Left colon (tissue), 2 donors: ENCODE results near the gene NCOA6. TPM values are rescaled to one million over a fixed set of nuclear protein-coding genes. Genes with fewer than 3 reads are reported as not detected.
"Not testable (repeated sequence)": the region's sequence is repeated elsewhere in the genome, so short reads cannot be mapped to it uniquely, and the experiment has no call there.

Experiments
- ATAC-seq: fragments of 200-7000 bp; cut with Tn5 transposase; one replicate; pipeline ENCODE4 v1.9.1; 2020; ENCODE audit warnings: mild to moderate bottlenecking, moderate library complexity
- DNase-seq, 2 donors: peaks; one replicate each; pipeline ENCODE4 v3.0.0-alpha.2; 2020
- intact Hi-C, 2 donors: fragments of 100-400 bp; cut with DNase I in 1 of 2; cut with micrococcal nuclease in 1 of 2; formaldehyde crosslinking; loops; one replicate each; pipeline versions ENCODE4 v1.11.2 to v1.14.0; 2022; cut with DNase I, micrococcal nuclease
- total RNA-seq, 2 donors: library from RNA; stranded (reverse); fragmentation: NEBNext Ultra II Directional; extraction: Animal tissue kit (Norgen Biotek cat#: 25700); gene quantifications; one replicate each; pipeline ENCODE4 v1.2.1, GENCODE V29; 2021
- donor health status: DM: no; HTN: no; CAD: no.
- donor health status: DM: yes; HTN: yes; CAD: no.

NCOA6 gene
- total RNA-seq, 2 donors from 2014 or later, result 36.1 to 40.0 TPM

DNA sequence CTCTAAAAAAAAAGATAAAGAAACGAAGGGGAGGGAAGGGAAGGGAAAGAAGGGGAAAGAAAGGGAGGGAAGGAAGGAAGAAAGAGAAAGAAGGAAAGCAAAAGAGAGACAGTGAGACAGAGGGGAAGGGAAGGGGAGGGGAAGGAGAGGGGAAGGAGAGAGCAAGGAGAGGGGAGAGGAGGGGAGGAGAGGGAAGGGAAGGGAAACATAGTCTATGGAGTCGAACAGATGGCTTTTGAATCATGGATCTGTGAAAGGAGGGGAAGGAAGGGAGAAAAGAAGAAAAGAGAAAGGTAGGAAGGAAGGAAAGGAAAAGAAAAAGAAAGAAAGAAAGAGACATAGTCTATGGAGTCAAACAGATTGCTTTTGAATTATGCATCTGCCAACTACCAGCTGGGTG lies 16.7 kb upstream of the NCOA6 start:
- DNase-seq (no peak), ATAC-seq (no peak)
- intact Hi-C loops, result no loop called here

DNA sequence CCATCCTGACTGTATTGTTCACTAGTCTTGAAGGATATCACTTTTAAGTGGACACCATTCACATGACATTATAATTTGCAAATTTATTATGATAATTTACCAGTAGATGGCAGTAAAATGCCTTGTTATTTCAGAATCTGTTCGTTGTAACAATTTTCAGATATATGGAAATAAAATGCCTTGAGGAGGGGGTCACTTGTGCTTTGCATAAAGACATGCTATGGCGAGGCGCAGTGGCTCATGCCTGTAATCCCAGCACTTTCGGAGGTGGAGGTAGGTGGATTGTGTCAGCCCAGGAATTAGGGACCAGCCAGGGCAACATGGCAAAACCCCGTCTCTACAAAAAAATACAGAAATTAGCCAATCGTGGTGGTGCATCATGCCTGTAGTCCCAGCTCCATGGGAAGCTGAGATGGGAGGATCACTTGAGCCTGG lies 9.0 kb upstream of the NCOA6 start:
- intact Hi-C loops, result no loop called here
- ATAC-seq (peak; percentile 60), DNase-seq (no peak)

DNA sequence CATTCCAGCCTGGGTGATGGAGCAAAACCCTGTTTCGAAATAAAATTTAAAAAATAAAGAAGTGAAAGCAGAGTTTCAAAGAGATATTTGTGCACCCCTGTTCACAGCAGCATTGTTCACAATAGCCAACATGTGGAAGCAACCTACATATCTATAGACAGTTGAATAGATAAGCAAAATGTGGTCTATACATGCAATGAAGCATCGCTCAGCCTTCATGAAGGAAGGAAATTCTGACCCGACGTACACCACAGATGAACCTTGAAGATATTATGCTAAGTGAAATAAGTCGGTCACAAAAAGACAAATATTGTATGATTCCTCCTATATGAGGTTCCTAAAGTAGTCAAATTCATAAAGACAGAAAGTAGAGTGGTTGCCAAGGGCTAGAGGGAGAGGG lies 6.5 kb upstream of the NCOA6 start:
- intact Hi-C loops, result no loop called here

DNA sequence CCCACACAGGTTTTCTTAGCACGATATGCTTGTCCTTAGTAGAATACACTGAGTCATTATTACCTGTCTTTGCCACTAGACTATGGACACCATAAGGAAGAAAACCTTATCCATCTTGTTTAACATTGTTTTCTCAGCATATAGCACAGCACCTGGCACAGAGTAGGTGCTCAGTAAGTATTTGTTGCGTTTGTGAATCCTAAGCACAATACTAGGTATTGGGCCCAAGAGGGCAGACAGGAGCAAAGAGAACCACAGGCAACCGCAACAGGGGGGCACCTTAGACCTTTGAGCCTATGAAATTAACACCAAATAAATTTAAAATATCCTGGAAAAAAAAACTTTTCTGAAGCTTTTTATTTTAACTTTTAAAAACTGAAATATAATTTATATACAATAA lies 3.7 kb upstream of the NCOA6 start:
- DNase-seq (no peak), ATAC-seq (no peak)
- intact Hi-C loops, result no loop called here

More for the DNA sequence above, 6.5 kb upstream of the NCOA6 start:
- ATAC-seq (no peak), DNase-seq (no peak)

DNA sequence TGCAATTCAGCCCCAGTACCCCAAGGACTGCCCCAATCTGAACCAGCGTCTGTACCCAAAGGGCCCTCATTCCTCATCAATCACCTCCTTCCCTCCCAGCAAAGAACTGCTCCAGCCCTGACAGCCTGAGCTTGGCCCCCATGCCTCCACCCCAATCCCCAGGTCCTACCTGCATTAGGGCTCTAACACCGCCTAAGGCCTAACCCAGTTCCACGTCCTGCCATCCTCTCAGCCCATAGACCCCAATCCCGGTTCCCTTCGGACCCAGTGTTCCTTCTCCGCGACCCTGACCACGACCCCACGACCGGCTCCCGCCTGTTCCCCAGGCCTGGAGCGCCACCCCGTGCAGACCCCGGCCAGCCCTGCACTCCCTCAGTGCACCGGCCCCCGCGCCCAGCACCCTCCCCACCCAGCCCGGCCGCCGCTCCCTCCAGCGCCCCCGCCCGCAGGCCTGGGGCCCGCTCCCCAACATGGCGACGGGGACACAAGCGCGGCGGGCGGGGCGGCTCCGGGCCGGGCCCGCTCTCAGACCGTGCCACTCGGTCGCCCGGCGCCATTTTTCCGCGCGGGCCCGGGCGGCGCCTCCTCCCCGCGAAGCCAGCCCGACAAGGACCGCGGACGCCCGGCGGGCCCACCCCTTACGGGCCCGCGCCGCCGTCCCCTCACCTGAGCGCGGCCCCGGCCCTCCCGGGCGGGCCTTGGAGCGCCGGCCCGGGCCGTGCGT lies 483 bp downstream of the NCOA6 start:
- DNase-seq (peak; percentile 50 to 76), ATAC-seq (peak; percentile 72)
- intact Hi-C loops, result no loop called here

DNA sequence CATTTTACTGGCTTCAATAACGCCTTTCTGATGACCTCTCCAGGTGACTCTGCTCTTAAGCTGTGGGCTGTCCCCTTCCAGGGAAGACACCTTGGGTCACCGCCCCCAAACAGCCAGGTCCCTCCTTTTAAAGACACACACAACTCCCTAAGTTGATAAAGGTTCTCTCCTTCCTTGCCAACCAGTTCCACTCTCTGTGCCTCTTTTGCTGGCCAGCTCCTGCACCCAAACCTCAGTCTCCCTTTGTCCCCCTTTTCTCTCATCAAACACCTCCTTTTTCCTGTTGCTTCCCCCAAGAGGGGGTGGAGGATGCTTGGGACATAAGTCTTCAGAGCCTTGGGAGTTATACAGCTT lies 1.0 kb downstream of the NCOA6 start:
- ATAC-seq (peak; percentile 87), DNase-seq (peak; percentile 85 to 90)
- intact Hi-C loops, result no loop called here

DNA sequence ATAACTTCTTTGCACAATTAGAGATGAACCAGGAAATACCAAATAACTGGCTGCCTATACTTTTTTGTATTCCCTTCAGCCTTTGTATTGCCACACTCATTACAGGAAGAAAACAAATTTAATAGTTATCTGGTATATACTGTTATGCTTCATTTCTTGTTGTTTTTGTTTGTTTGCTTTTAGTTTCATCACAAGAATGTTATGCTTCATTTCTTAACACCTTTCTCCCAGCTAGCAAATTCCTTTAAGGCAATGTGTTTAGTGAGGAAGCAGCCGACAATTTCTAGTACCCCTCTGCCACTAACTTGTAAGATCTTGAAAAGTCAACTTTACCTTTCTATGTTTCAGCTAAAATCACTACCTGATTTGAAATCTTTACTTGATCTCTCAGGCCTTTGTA lies 1.4 kb downstream of the NCOA6 start:
- no peak for ATAC-seq
- no peak for DNase-seq
- intact Hi-C loops, result no loop called here

DNA sequence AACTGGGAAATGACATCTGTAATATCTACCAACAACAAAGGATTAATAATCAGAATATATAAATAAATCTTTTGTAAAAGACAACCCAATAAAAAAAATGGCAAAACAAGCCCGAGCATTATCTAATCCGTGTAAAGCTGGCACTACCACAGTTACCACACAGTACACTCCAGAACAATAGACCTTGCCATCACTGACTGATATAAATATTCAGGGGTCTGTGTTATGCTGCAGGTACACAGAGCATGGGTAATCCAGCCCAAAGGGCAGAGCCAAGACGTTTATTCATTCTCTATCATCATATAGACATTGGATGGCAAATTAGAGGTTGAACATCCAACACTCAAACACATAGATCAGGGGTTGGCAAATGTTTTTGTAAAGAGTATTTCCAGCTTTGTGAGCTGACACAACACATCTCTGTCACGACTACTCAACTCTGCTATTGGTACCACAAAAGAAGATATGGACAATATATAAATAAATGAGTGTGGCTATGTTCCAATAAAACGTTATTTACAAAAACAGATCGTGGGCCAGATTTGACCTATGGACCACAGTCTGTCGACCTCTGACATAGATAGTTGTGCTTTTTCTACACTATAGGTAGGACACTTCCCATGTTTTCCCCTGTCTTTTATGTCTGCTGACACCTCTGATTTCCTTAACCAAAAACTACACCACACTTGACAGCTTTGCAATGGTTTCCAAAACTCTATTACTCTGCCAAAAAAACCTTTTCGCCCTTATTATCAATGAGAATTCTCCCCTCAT lies 4.5 kb downstream of the NCOA6 start:
- DNase-seq, result no peak
- intact Hi-C loops, result no loop called here
- no peak for ATAC-seq

DNA sequence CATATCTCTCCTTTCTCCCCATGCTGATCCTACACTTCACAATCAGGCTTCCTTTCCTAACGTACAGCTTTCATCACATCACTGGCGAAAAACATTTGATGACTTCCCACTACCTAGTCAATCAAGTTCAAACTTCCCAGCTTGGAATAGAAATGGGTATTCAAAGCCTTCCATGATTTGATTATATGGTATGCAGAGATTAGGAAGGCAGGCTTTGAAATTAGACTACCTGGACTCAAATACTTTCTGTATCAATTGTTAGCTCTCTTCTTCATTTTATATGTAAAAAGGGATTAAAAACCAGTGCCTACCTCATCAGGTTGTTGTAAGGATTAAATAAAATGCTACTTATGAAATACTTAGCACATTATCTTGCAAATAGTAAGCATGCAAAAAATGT lies 7.7 kb downstream of the NCOA6 start:
- ATAC-seq, result no peak
- intact Hi-C loops, result no loop called here
- no peak for DNase-seq

DNA sequence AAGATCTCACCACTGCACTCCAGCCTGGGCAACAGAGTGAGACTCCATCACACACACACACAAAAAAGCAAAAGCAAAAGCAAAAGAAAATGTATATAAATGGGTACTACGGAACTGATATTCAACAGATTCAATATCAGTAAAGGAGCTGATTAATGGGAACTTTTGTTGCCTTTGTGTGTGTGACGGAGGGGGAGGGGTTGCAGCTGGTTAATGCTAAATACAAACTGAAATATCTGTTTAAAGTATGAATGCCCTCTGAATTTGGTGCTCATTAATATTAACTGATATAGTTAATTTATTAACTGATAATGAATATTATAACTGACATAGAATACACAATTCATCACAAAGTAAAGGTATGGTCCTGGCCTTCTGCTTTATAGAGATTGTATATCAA lies 8.4 kb downstream of the NCOA6 start:
- DNase-seq, result no peak
- no peak for ATAC-seq
- intact Hi-C loops, result no loop called here

DNA sequence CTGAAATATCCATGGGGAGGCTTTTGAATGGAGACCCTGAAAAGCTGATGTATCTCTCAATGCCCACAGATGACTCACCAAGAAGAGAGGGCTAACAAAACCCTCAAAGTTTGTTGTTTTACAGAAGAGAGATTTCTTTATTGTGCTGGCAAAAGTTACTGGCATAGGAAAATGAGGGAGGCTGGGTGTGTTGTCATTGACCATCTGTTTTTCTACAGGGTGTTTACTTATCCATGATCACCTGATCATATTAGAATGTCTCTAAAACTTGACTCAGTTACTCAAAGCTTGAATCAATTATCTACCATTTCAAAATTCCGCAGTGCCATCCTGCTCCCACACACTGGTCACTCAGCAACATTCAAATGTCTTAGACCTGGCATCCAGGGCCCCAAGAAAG lies 9.8 kb downstream of the NCOA6 start:
- intact Hi-C loops, result no loop called here
- ATAC-seq, result no peak
- no peak for DNase-seq

DNA sequence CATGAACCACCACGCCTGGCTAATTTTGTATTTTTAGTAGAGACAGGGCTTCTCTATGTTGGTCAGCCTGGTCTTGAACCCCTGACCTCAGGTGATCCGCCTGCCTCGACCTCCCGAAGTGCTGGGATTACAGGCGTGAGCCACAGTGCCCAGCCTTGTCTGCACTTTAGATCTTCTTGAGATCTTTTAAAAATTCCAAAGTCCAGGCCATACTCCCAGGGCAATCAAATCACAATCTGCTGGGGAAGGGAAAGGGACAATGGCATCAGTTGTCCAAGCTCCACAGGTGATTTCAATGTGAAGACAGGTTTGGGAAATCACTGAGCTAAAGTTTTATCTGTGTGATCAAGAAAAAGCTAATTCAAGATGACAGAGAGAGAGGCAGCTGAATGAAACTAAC lies 16.9 kb downstream of the NCOA6 start:
- intact Hi-C loops, result no loop called here
- DNase-seq (no peak), ATAC-seq (peak; percentile 77)

DNA sequence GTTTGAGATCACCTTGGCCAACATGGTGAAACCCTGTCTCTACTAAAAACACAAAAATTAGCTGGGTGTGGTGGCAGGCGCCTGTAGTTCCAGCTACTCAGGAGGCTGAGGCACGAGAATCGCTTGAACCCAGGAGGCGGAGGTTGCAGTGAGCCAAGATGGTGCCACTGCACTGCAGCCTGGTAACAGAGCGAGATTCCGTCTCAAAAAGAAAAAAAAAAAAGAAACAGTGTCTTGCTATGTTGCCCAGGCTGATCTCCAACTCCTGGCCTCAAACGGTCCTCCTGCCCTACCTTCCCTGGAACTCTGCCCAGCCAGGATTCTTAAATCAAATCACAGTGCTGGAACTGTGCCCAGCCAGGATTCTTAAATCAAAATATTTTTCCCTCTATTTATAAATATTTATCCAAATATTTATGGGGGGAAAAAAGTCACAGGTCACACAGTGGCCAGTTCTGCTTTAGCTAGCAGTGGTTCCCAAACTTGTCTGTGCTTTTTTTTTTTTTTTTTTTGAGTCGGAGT lies 17.4 kb downstream of the NCOA6 start:
- ATAC-seq, intact Hi-C loops: not testable (repeated sequence)
- DNase-seq, result peak in 1 of 2 donors; percentile 21

DNA sequence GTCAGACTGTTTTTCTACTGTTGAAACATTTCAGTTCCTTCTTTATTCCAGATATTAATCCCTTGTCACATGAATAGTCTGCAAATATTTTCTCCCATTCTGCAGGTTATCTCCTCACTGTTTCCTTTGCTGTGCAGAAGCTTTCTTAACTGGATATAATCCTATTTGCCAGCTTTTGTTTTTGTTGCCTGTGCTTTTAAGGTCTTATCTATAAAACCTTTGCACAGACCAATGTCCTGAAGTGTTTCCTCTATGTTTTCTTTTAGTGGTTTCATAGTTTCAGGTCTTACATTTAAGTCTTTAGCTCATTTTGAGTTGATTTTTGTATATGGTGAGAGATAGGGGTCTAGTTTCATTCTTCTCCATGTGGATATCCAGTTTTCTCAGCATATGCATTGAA lies 19.2 kb downstream of the NCOA6 start:
- ATAC-seq, result no peak

DNA sequence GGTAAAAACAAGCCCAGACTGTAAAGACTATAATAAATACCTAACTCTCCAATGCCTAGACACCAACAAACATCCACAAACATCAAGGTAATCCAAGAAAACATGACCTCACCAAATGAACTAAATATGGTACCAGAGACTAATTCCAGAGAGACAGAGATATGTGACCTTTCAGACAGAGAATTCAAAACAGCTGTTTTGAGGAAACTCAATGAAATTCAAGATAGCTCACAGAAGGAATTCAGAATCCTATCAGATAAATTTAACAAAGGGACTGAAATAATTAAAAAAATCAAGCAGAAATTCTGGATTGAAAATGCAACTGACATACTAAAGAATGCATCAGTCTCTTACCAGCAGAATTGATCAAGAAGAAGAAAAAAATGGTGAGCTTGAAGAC lies 26.6 kb downstream of the NCOA6 start:
- ATAC-seq (no peak), DNase-seq (no peak)
- intact Hi-C loops, result no loop called here

More for the DNA sequence above, 19.2 kb downstream of the NCOA6 start:
- no peak for DNase-seq
- intact Hi-C loops, result no loop called here

DNA sequence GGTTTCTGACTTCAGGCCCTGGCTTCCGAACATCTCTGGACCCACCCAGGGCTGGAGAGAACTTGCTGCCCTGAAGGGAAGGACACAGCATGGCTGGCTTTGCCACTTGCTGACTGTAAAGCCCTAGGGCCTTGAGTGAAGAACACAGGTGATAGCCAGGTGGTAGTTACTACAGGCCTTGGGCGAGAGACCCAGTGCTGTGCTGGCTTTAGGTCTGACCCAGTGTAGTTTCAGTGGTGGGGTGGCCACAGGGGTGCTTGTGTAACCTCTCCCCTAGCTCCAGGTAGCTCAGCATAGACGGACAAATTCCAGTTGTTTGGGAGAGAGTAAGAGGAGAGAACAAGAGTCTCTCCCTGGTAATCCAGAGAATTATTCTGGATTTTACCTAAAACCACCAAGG lies 27.1 kb downstream of the NCOA6 start:
- no peak for ATAC-seq
- intact Hi-C loops, result no loop called here
- no peak for DNase-seq

DNA sequence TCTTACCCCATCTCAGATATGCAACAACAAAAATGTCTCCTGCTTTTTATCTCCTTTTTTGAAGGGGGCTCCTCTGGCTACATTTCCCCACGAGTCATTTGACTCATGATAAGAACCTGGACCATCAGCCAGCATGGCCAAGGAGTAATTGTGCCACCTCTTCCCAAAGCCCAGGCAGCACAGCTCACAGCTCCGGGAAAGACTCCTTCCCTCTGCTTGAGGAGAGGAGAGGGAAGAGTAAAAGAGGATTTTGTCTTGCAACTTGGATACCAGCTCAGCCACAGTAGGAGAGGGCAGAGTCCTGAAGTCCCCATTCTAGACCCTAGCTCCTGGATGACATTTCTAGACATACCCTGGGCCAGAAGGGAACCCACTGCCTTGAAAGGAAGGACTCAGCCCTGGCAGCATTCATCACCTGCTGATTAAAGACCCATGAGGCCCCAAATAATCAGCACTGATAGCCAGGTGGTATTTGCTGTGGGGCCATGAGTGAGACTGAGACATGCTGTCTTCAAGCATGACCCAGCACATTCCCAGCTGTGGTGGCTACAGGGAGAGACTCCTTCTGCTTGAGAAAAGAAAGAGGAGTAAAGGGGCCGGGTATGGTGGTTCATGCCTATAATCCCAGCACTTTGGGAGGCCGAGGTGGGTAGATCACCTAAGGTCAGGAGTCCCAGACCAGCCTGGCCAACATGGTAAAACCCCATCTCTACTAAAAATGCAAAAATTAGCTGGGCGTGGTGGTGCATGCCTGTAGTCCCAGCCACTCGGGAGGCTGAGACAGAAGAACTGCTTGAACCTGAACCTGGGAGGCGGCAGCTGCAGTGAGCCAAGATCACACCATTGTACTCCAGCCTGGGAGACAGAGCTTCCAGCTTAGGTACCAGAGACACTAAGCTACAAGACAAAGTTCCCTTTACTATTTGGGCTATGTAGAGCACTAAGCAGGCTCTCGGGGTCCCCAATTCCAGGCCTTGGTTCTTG lies 28.1 kb downstream of the NCOA6 start:
- DNase-seq (no peak), ATAC-seq (no peak)
- intact Hi-C loops, result no loop called here

DNA sequence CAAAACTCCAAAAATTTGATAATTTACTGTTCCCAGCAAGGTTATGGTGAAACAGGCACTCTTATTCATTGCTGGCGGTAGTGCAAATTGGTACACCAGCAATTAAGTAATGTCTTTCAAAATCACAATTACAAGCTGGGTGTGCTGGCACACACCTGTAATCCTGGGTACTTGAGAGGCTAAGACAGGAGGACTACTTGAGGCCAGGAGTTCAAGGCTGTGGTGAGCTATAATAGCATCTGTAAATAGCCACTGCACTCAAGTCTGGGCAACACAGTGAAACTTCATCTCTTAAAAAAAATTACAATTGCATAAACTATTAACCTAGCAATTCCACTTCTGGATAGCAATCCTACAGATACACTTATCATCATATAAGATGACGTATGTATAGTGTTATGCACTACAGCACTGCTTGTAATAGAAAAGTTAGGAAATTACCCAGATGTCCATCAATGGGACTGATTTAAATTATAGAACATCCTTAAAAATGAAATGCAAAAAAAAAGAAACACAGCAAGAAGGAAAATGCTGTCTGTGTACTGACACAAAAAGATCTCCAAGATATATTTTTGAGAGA lies 31.4 kb downstream of the NCOA6 start:
- intact Hi-C loops, result no loop called here
- ATAC-seq, result no peak
- no peak for DNase-seq
